Sigmoid colon (tissue), 4 donors: ENCODE data around the gene TTF1.

Experiments
- CTCF ChIP-seq, 4 experiments: fragments of 450-650 bp in 3 of 4; fragments of 200-600 bp in 1 of 4; IDR thresholded peaks; one replicate each; pipeline ENCODE4 v1.5.1; 2016 to 2019; ENCODE audit warnings: antibody characterized with exemption in 4 of 4, mild to moderate bottlenecking in 3 of 4, moderate library complexity in 2 of 4
- EP300 ChIP-seq, 4 donors: sonication (generic); formaldehyde crosslinking; IDR thresholded peaks; one replicate each; pipeline ENCODE4 v1.6.1; 2017; ENCODE audit warnings: antibody characterized with exemption in 4 of 4
- POLR2A ChIP-seq, 2 donors: fragments of 450-650 bp; IDR thresholded peaks; one replicate each; pipeline ENCODE4 v1.6.1; 2016; ENCODE audit warnings: antibody characterized with exemption in 2 of 2, mild to moderate bottlenecking in 2 of 2, moderate library complexity in 2 of 2
- POLR2AphosphoS5 ChIP-seq, 4 donors: sonication (generic); formaldehyde crosslinking; IDR thresholded peaks; one replicate each; pipeline ENCODE4 v1.6.1; 2017; ENCODE audit warnings: antibody characterized with exemption in 4 of 4

DNA sequence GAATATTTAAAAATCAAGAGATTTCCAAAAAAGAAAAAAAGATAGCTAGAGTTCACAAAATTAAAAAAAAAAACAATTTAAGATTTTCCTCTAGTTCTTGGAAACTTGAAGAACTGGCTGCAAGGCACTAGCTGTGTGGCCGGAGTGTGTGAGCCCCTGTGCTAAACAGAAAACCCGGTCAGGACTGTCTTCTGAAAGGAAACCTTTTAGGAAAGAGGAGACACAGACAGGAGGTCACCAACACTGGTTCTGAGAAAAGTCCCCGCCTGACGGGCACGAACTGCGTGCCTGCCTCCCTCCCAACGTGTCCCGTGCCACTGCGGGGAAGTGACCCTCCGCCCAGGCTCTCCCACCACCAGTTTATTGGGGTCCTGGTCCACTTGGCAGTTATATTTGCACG, 15.2 kb downstream of the TTF1 start:
- TF ChIP-seq EP300 (IDR thresholded peaks at IDR 0.05), result no peak
- TF ChIP-seq CTCF (IDR thresholded peaks at IDR 0.05), result no peak
- no peak for TF ChIP-seq POLR2A (IDR thresholded peaks at IDR 0.05)
- TF ChIP-seq POLR2AphosphoS5 (IDR thresholded peaks at IDR 0.05), result no peak
